ENCODE results near the gene FUZ. TPM values are rescaled to one million over a fixed set of nuclear protein-coding genes. Genes with fewer than 3 reads are reported as not detected.

The FUZ gene
- total RNA-seq, 6 experiments from 2014 or later: 9.4 to 14.2 (median 11.7) TPM

DNA sequence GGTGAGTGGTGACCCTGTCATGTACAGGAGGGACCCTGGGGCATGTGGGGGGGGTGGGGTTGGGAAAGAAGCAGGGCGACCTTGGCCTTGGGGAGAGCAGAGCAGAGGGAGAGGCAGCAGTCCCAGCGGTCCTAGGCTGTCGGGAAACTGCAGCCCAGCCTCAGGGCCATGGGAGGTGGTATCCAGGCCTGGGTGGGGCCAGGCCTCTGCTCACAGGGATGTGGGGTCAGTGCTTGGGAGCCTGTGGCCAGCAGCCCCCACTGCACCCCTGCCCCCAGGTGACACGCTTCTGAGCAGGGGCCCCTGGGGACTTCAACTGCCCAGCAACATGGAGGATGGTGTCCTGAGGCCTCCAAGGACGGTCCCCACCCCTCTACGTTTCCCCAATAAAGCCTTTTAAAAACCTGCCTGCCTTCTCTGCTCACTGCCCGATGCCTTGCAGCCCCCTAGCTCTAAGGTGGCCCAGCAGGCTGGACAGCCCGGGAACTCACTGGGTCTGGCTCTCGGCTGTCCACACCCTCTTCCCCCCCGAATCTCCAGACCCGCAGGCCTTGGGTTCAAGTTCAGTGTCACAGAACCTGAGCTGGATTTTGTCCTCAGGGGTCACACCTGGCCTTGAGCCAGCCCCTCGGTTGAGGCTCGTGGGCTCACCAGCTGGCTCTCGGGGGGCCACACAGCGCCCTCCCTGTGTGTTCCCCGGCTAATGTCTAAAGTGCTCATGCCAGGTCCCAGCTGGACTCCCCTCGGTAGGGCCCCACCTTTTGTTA, 47.4 kb upstream of the FUZ start:
- Mint-ChIP-seq H3K9me3 (no peaks in the 10 kb centered on the region), H3K27me3 (ENCODE audit: insufficient read depth) (peaks cover 20% of the 10 kb centered on the region), H3K27ac (no peak overlapping the region), H3K4me1 (ENCODE audit: low read depth) (peaks cover 24% of the 10 kb centered on the region), H3K4me3 (no peak overlapping the region), H3K36me3 (ENCODE audit: low read depth) (peaks cover 29% of the 10 kb centered on the region)
- TF ChIP-seq, protein P1, sequence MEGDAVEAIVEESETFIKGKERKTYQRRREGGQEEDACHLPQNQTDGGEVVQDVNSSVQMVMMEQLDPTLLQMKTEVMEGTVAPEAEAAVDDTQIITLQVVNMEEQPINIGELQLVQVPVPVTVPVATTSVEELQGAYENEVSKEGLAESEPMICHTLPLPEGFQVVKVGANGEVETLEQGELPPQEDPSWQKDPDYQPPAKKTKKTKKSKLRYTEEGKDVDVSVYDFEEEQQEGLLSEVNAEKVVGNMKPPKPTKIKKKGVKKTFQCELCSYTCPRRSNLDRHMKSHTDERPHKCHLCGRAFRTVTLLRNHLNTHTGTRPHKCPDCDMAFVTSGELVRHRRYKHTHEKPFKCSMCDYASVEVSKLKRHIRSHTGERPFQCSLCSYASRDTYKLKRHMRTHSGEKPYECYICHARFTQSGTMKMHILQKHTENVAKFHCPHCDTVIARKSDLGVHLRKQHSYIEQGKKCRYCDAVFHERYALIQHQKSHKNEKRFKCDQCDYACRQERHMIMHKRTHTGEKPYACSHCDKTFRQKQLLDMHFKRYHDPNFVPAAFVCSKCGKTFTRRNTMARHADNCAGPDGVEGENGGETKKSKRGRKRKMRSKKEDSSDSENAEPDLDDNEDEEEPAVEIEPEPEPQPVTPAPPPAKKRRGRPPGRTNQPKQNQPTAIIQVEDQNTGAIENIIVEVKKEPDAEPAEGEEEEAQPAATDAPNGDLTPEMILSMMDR (IDR thresholded peaks at IDR 0.05): no peak
- DNase-seq: no peak

DNA sequence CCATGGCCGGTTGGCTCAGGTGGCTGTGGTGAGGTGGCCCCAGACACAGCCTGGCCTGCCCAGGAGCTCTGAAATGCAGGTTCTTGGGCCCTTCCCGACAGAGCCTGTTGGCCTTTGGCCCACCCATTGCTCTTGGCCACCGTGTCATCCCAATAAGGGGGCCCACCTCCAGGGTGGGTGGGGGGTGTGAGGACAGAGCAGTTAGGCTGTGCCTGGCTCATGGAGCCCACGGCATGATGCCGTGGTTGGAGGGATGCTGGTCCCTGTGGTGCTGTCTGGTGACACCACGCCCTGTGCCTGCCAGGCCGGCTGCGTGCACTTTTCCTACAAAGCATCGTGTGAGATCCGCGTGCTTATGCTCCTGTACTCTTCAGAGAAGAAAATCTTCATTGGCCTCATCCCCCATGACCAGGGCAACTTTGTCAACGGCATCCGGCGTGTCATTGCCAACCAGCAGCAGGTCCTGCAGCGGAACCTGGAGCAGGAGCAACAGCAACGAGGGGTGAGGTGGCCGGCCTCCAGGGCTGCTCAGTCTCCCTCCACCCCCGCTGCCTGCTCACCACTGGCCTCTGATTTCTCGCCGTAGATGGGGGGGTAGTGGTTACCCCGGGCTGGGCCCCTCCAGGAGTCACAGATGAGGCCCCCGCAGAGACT, 46.7 kb upstream of the FUZ start:
- TF ChIP-seq, protein P1 (IDR thresholded peaks at IDR 0.05): no peak
- H3K4me3 Mint-ChIP-seq: peak overlapping the region; percentile 22; the same call in 1 of the 2 replicates
- peaks cover 20% of the 10 kb centered on the region for H3K27me3 Mint-ChIP-seq (ENCODE audit: insufficient read depth)
- H3K4me1 Mint-ChIP-seq (ENCODE audit: low read depth): peaks cover 17% of the 10 kb centered on the region
- peak overlapping the region; percentile 91 for H3K27ac Mint-ChIP-seq
- DNase-seq: no peak
- no peaks in the 10 kb centered on the region for H3K9me3 Mint-ChIP-seq
- H3K36me3 Mint-ChIP-seq (ENCODE audit: low read depth): peaks cover 27% of the 10 kb centered on the region

DNA sequence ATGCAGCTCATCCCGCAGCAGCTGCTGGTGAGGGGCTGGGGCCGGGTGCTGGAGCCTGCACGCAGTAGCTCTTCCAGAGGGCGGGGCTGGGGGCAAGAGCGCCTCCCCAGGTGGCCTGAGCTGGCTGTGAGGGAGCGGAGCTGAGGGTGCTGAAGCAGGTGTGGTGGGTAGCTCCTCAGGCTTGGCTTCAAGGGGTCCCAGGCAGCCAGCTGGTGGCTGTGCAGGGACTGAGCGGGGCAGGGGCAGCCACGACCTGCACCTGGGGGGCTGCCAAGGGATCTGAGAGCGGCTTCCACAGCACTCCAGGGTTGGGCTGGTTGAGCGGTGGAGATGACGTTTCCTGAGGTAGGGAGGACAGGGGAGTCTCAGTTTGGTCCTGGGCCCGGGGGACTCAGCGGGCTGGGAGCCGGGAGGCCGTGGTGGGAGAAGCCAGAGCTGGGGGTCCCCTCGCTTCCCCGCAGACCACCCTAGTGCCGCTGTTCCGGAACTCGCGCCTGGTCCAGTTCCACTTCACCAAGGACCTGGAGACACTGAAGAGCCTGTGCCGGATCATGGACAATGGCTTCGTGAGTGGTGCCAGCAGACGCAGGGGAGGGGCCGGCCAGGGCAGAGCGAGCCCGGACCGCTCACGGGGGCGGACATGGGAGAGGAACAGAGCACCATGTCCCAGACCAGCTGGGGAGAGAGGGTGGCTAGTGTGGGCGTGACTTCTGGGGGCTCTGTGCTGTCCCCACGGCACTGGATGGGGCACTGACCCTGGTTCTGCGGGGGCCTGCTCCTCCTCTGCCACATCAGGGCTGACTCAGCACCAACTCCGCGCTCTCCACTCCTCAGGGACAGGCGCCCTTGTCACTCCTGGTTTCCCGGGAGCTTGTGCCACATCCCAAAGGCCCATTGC, 45.2 kb upstream of the FUZ start:
- Mint-ChIP-seq H3K27me3 (ENCODE audit: insufficient read depth) (peaks cover 25% of the 10 kb centered on the region), H3K9me3 (no peaks in the 10 kb centered on the region), H3K4me1 (ENCODE audit: low read depth) (peaks cover 22% of the 10 kb centered on the region), H3K4me3 (peak overlapping the region; percentile 69), H3K36me3 (ENCODE audit: low read depth) (peaks cover 16% of the 10 kb centered on the region), H3K27ac (peak overlapping the region; percentile 91)
- TF ChIP-seq, protein P1 (IDR thresholded peaks at IDR 0.05): no peak
- DNase-seq: no peak

DNA sequence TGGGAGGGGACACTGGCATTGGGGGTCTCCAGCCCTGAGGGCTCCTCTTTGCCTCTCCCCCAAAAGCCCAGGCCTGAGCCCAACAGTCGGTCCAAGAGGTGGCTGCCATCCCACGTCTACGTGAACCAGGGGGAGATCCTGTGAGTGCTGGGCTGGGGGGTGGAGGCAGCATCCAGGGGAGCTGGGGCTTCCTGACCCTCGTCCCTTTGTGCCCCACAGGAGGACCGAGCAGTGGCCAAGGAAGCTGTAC, 44.7 kb upstream of the FUZ start:
- Mint-ChIP-seq H3K4me3 (no peak overlapping the region; the same call in 1 of the 2 replicates), H3K9me3 (no peaks in the 10 kb centered on the region), H3K36me3 (ENCODE audit: low read depth) (peaks cover 12% of the 10 kb centered on the region; the same call in 1 of the 2 replicates), H3K27me3 (ENCODE audit: insufficient read depth) (peaks cover 21% of the 10 kb centered on the region), H3K4me1 (ENCODE audit: low read depth) (peaks cover 26% of the 10 kb centered on the region), H3K27ac (peak overlapping the region; percentile 91)
- TF ChIP-seq, protein P1 (IDR thresholded peaks at IDR 0.05): no peak
- DNase-seq: no peak

DNA sequence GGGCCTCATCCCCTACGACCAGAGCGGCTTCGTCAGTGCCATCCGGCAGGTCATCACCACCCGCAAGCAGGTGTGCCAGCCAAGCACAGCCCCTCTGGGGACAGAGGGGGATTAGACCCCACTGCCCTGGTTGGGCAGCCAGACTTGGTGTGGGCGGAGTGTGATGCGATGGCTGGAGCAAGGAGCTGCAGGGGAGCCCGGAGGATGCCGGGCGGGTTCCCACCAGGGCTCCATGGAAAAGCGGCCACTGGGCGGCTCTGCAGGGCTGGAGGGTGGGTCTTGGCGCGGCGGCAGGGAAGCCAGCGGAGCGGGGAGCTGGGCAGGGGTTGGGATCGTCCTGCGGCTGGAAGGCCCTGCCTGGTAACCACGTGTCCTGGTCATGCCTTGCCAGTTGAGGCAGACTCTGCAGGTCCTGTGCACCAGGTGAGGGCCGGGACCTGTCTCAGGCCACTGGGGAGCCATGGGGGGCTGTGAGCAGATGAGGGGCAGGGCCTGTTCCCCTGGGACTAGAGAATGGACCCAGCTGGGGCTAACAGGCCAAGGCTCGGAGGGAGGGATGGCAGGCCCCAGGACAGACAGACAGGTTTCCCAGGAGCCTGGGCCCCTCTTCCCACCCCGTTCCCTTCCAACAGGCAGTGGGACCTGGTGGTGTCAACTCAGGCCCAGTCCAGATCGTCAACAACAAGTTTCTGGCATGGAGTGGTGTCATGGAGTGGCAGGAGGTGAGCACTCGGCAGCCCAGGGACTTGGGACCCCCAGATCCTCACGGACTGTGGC, 44.2 kb upstream of the FUZ start:
- H3K4me1 Mint-ChIP-seq (ENCODE audit: low read depth): peaks cover 31% of the 10 kb centered on the region
- H3K27ac Mint-ChIP-seq: peak overlapping the region; percentile 91; the same call in 1 of the 2 replicates
- no peak overlapping the region; the same call in 1 of the 2 replicates for H3K4me3 Mint-ChIP-seq
- H3K27me3 Mint-ChIP-seq (ENCODE audit: insufficient read depth): peaks cover 21% of the 10 kb centered on the region
- H3K9me3 Mint-ChIP-seq: no peaks in the 10 kb centered on the region
- no peak for DNase-seq
- peaks cover 14% of the 10 kb centered on the region; the same call in 1 of the 2 replicates for H3K36me3 Mint-ChIP-seq (ENCODE audit: low read depth)
- TF ChIP-seq, protein P1 (IDR thresholded peaks at IDR 0.05): no peak

Measured in HFFc6 (cell line).